ENCODE measurements around the gene SSBP3. TPM values are rescaled to one million over a fixed set of nuclear protein-coding genes. Genes with fewer than 3 reads are reported as not detected.

The SSBP3 gene
- total RNA-seq, 1 experiment from 2014 or later = 115 TPM

DNA sequence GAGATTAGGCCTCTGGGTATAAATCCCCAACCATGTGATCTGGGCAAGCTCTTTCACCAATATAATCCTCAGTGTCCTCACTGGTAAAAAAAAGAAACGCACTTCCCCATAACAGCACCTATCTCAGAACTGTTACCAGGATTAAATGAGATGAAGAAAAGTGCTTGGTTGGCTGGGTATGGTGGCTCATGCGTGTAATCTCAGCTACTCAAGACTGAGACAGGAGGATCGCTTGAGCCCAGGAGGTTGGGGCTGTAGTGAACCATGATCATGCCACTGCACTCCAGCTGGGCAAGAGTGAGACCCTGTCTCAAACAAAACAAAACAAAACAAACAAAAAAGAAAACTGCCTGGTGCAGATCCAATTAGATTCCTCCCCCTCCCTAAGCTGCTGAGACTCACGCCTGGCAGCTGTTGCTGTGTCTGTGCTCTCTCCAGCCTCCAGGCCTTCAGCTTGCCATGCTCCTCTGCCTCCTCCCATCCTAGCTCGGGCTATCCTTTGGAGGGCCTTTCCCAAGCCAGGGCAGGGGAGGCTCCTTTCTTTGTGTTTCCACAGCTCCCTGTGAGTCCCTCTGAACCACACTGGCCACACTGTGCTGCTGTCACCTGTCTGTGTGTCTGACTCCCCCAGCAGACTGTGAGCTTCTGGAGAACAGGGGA is 225.4 kb downstream of the SSBP3 start:
- H3K27ac Mint-ChIP-seq = no peak overlapping the region
- no peak overlapping the region for H3K4me3 Mint-ChIP-seq
- CTCF ChIA-PET = interaction anchor here (0.6 to 2.8 kb wide), 33 partner anchors 8 to 620 kb away, joined by 3 to 25 read pairs (median 4); partner anchors contain the start of genes CYB5RL, IFT25, MRPL37 and TTC22
- no peaks in the 10 kb centered on the region for H3K27me3 Mint-ChIP-seq (ENCODE audit: low read depth)
- DNase-seq (ENCODE audit: low spot score) (no peak), ATAC-seq (no peak)
- TF ChIP-seq GTF2I (CRISPR knock-in tag; conservative IDR thresholded peaks at IDR 0.05) (no peak), E2F1 (CRISPR knock-in tag; IDR thresholded peaks at IDR 0.05) (no peak), ZNF425 (CRISPR knock-in tag; conservative IDR thresholded peaks at IDR 0.05) (no peak), JUN (CRISPR knock-in tag; IDR thresholded peaks at IDR 0.05) (no peak), ZNF232 (CRISPR knock-in tag; IDR thresholded peaks at IDR 0.05) (no peak), FOXJ3 (CRISPR knock-in tag; IDR thresholded peaks at IDR 0.05; ENCODE audit: borderline replicate concordance) (no peak), GRHL2 (CRISPR knock-in tag; IDR thresholded peaks at IDR 0.05; ENCODE audit: insufficient replicate concordance, severe bottlenecking) (no peak), ZNF121 (CRISPR knock-in tag; IDR thresholded peaks at IDR 0.05) (no peak), MYBL2 (CRISPR knock-in tag; IDR thresholded peaks at IDR 0.05) (no peak)
- TF ChIP-seq, protein P1, sequence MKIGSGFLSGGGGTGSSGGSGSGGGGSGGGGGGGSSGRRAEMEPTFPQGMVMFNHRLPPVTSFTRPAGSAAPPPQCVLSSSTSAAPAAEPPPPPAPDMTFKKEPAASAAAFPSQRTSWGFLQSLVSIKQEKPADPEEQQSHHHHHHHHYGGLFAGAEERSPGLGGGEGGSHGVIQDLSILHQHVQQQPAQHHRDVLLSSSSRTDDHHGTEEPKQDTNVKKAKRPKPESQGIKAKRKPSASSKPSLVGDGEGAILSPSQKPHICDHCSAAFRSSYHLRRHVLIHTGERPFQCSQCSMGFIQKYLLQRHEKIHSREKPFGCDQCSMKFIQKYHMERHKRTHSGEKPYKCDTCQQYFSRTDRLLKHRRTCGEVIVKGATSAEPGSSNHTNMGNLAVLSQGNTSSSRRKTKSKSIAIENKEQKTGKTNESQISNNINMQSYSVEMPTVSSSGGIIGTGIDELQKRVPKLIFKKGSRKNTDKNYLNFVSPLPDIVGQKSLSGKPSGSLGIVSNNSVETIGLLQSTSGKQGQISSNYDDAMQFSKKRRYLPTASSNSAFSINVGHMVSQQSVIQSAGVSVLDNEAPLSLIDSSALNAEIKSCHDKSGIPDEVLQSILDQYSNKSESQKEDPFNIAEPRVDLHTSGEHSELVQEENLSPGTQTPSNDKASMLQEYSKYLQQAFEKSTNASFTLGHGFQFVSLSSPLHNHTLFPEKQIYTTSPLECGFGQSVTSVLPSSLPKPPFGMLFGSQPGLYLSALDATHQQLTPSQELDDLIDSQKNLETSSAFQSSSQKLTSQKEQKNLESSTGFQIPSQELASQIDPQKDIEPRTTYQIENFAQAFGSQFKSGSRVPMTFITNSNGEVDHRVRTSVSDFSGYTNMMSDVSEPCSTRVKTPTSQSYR (CRISPR knock-in tag; IDR thresholded peaks at IDR 0.05) = no peak
- TF ChIP-seq, protein P2, sequence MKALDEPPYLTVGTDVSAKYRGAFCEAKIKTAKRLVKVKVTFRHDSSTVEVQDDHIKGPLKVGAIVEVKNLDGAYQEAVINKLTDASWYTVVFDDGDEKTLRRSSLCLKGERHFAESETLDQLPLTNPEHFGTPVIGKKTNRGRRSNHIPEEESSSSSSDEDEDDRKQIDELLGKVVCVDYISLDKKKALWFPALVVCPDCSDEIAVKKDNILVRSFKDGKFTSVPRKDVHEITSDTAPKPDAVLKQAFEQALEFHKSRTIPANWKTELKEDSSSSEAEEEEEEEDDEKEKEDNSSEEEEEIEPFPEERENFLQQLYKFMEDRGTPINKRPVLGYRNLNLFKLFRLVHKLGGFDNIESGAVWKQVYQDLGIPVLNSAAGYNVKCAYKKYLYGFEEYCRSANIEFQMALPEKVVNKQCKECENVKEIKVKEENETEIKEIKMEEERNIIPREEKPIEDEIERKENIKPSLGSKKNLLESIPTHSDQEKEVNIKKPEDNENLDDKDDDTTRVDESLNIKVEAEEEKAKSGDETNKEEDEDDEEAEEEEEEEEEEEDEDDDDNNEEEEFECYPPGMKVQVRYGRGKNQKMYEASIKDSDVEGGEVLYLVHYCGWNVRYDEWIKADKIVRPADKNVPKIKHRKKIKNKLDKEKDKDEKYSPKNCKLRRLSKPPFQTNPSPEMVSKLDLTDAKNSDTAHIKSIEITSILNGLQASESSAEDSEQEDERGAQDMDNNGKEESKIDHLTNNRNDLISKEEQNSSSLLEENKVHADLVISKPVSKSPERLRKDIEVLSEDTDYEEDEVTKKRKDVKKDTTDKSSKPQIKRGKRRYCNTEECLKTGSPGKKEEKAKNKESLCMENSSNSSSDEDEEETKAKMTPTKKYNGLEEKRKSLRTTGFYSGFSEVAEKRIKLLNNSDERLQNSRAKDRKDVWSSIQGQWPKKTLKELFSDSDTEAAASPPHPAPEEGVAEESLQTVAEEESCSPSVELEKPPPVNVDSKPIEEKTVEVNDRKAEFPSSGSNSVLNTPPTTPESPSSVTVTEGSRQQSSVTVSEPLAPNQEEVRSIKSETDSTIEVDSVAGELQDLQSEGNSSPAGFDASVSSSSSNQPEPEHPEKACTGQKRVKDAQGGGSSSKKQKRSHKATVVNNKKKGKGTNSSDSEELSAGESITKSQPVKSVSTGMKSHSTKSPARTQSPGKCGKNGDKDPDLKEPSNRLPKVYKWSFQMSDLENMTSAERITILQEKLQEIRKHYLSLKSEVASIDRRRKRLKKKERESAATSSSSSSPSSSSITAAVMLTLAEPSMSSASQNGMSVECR (CRISPR knock-in tag; IDR thresholded peaks at IDR 0.05; ENCODE audit: borderline replicate concordance) = no peak
- TF ChIP-seq, protein P3, sequence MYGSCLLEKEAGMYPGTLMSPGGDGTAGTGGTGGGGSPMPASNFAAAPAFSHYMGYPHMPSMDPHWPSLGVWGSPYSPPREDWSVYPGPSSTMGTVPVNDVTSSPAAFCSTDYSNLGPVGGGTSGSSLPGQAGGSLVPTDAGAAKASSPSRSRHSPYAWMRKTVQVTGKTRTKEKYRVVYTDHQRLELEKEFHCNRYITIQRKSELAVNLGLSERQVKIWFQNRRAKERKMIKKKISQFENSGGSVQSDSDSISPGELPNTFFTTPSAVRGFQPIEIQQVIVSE (CRISPR knock-in tag; IDR thresholded peaks at IDR 0.05; ENCODE audit: borderline replicate concordance) = no peak
- peaks cover 3% of the 10 kb centered on the region for H3K36me3 Mint-ChIP-seq
- no peaks in the 10 kb centered on the region for H3K9me3 Mint-ChIP-seq
- H3K4me1 Mint-ChIP-seq = peaks cover 4% of the 10 kb centered on the region
- POLR2A ChIA-PET = interaction anchor here (0.8 kb wide), 1 partner anchor 34 kb away, joined by 3 read pairs; no protein-coding TSS in a partner anchor

Measured in WTC11 (cell line).